Mucosa of descending colon (tissue), 3 donors: ENCODE data around the gene EARS2. TPM values are rescaled to one million over a fixed set of nuclear protein-coding genes. Genes with fewer than 3 reads are reported as not detected.

ENCODE experiments used
- ATAC-seq: fragments of 200-7000 bp; cut with Tn5 transposase; one replicate; pipeline ENCODE4 v1.9.1; 2020; ENCODE audit warnings: mild to moderate bottlenecking, moderate library complexity
- DNase-seq, 3 donors: peaks; one replicate each; pipeline ENCODE4 v3.0.0-alpha.2; 2020
- H3K36me3 ChIP-seq: fragments of 200-600 bp; one replicate; pipeline ENCODE4 v1.8.0; 2021; ENCODE audit warnings: low read depth, mild to moderate bottlenecking
- H3K4me1 ChIP-seq: fragments of 200-600 bp; one replicate; pipeline ENCODE4 v1.8.0; 2021; ENCODE audit warnings: low read depth, mild to moderate bottlenecking
- H3K4me3 ChIP-seq: fragments of 200-600 bp; one replicate; pipeline ENCODE4 v1.8.0; 2021; ENCODE audit warnings: mild to moderate bottlenecking
- H3K9me3 ChIP-seq: fragments of 200-600 bp; one replicate; pipeline ENCODE4 v1.8.0; 2021; ENCODE audit warnings: mild to moderate bottlenecking
- intact Hi-C, 2 donors: fragments of 100-400 bp; cut with DNase I in 1 of 2; cut with micrococcal nuclease in 1 of 2; formaldehyde crosslinking; loops; one replicate each; pipeline versions ENCODE4 v1.11.0 to v1.11.1; 2022; cut with DNase I, micrococcal nuclease
- total RNA-seq, 3 donors: library from RNA; stranded (reverse); fragmentation: NEBNext Ultra II Directional in 2 of 3; extraction: Animal tissue kit (Norgen Biotek cat#: 25700) in 2 of 3; gene quantifications; one replicate each; pipeline versions ENCODE4 v1.2.1 to v1.2.4, GENCODE V29; 2021 to 2023
- TF ChIP-seq, protein P1 (sequence below): fragments of 200-600 bp; IDR thresholded peaks from one replicate; pipeline ENCODE4 v1.8.0; 2022; ENCODE audit warnings: antibody characterized with exemption, mild to moderate bottlenecking
- donor health status: DM: no; HTN: no; CAD: no; lungs with moderate emphysema.
- donor health status: DM: no; HTN: no; CAD: no.
- donor health status: DM: no; HTN: yes; CAD: no.

Gene EARS2
- total RNA-seq, 3 donors from 2014 or later = 15.2 to 18.0 (median 17.2) TPM

DNA sequence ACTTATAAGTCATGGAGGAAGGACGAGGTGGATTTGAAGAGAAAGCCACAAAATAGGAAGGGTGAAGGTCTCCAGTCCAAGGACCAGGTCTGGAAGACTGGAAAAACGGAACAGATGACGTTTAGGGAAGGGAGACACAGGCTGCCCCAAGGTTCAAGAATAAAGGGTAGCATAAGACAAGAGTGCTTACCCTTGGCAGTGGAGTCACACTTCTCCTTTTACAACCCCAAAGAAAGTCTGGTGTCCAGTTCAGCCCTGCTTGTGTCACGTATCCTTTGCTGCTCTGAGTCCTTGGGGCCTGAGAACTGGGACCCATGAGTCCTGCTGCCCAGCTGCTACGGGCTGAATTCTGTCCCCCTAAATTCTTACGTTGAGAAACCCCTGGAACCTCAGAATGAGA, 33.8 kb downstream of the EARS2 start:
- no peaks in the 10 kb centered on the region for H3K4me1 ChIP-seq
- no peaks in the 10 kb centered on the region for H3K36me3 ChIP-seq
- intact Hi-C loops = no loop called here
- DNase-seq (no peak), ATAC-seq (peak; percentile 34)
- TF ChIP-seq, protein P1, sequence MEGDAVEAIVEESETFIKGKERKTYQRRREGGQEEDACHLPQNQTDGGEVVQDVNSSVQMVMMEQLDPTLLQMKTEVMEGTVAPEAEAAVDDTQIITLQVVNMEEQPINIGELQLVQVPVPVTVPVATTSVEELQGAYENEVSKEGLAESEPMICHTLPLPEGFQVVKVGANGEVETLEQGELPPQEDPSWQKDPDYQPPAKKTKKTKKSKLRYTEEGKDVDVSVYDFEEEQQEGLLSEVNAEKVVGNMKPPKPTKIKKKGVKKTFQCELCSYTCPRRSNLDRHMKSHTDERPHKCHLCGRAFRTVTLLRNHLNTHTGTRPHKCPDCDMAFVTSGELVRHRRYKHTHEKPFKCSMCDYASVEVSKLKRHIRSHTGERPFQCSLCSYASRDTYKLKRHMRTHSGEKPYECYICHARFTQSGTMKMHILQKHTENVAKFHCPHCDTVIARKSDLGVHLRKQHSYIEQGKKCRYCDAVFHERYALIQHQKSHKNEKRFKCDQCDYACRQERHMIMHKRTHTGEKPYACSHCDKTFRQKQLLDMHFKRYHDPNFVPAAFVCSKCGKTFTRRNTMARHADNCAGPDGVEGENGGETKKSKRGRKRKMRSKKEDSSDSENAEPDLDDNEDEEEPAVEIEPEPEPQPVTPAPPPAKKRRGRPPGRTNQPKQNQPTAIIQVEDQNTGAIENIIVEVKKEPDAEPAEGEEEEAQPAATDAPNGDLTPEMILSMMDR = no peak
- H3K4me3 ChIP-seq = no peak overlapping the region
- H3K9me3 ChIP-seq = no peaks in the 10 kb centered on the region

DNA sequence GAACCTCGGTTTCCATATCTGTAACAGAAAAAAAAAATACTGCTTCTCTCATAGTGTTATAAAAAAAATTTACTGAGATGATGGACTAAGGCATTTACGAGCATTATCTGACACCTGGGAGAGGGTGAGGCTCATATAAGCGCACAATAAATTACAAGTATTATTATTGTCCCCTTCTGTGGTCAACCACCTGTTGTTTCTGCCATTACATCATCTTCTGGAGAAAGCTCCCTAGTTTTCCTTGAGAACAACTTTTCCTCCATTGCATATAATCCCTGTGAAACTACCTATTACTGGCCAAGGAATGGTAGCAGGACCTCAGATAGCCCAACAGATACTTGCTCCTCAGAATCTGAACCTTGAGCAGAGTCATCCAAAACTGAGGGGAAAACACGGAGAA, 35.2 kb downstream of the EARS2 start:
- ATAC-seq (no peak), DNase-seq (no peak)
- H3K36me3 ChIP-seq = no peaks in the 10 kb centered on the region
- no peaks in the 10 kb centered on the region for H3K9me3 ChIP-seq
- H3K4me3 ChIP-seq = no peak overlapping the region
- H3K4me1 ChIP-seq = no peaks in the 10 kb centered on the region
- intact Hi-C loops = no loop called here
- TF ChIP-seq, protein P1 = no peak

DNA sequence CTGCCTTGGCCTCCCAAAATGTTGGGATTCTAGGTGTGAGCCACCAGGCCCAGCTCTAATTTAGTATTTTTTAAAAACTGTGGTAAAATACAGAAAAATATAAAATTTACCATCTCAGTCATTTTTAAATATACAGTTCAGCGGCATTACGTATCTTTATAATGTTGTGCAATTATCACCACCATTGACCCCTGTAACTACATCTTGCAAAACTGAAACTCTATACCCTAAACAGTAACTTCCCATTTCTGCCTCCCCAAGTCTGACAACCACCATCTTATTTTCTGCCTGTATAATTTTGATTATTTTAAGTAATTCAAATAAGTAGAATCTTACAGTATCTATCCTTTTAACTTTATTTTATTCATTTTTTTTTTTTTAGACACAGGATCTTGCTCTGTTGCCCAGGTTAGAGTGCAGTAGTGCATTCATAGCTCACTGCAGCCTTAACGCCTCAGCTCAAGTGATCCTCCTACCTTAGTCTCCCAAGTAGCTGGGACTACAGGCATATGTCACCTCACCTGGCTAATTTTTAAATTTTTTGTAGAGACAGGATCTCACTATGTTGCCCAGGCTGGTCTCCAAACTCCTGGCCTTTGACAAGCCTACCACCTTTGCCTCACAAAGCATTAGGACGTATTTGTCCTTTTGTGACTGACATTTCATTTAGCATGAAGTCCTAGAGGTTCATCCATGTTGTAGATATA, 36.0 kb downstream of the EARS2 start:
- Histone ChIP-seq H3K4me3 (no peak overlapping the region), H3K4me1 (no peaks in the 10 kb centered on the region), H3K9me3 (no peaks in the 10 kb centered on the region), H3K36me3 (no peaks in the 10 kb centered on the region)
- DNase-seq (no peak), ATAC-seq (no peak)
- intact Hi-C loops = no loop called here
- TF ChIP-seq, protein P1 = no peak

DNA sequence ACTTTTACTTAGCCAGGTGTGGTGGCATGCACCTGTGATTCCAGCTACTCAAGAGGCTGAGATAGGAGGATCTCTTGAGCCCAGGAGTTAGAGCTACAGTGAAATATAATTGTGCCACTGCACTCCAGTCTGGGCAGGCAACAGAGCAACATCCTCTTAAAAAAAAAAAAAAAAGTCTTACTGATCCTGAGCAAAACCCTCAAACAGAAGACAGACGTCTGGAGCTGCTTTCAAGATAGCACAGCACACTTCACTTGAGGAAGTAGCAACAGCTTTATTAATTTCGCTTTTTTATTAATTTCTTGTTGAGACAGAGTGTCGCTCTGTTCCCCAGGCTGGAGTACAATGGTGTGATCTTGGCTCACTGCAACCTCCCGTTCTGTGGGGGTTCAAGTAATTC, 36.6 kb downstream of the EARS2 start:
- intact Hi-C loops = no loop called here
- DNase-seq (no peak), ATAC-seq (no peak)
- TF ChIP-seq, protein P1 = no peak
- no peaks in the 10 kb centered on the region for H3K9me3 ChIP-seq
- H3K36me3 ChIP-seq = no peaks in the 10 kb centered on the region
- H3K4me3 ChIP-seq = no peak overlapping the region
- H3K4me1 ChIP-seq = no peaks in the 10 kb centered on the region

DNA sequence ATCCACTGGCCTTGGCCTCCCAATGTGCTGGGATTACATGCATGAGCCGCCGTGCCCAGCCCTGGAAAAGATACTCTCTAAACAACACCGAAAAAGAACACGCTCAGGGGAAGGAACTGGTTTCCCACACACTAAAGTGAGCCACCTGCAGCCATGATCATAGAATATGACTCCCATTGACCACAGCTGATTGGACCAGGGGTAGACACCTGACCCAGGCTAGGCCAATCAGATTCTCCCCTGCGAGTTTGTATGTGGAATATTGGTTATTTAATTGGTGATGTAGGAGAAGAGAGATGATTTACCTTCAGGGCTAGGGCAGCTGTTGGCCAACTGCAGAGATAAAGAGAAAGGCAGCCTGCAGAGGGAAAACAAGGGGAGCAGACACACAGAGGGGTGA, 37.9 kb downstream of the EARS2 start:
- DNase-seq (no peak), ATAC-seq (no peak)
- intact Hi-C loops = no loop called here
- Histone ChIP-seq H3K4me3 (no peak overlapping the region), H3K9me3 (no peaks in the 10 kb centered on the region), H3K36me3 (no peaks in the 10 kb centered on the region), H3K4me1 (no peaks in the 10 kb centered on the region)
- TF ChIP-seq, protein P1 = no peak
